Stomach (tissue), 4 donors: Measurements from ENCODE around the gene MGAT4B.

Source experiments
- POLR2A ChIP-seq, 4 donors: fragments of 450-650 bp; IDR thresholded peaks; one replicate each; pipeline ENCODE4 v1.6.1; 2016; ENCODE audit warnings: antibody characterized with exemption in 4 of 4, control low read depth in 2 of 4, mild to moderate bottlenecking in 1 of 4, moderate library complexity in 1 of 4
- TF ChIP-seq, protein P1 (sequence below), 7 experiments: fragments of 450-650 bp in 4 of 7; fragments of 200-600 bp in 3 of 7; sonication (generic) in 3 of 7; IDR thresholded peaks; one replicate each; pipeline ENCODE4 v1.5.1; 2016 to 2019; ENCODE audit warnings: antibody characterized with exemption in 7 of 7, control low read depth in 2 of 7, mild to moderate bottlenecking in 1 of 7

DNA sequence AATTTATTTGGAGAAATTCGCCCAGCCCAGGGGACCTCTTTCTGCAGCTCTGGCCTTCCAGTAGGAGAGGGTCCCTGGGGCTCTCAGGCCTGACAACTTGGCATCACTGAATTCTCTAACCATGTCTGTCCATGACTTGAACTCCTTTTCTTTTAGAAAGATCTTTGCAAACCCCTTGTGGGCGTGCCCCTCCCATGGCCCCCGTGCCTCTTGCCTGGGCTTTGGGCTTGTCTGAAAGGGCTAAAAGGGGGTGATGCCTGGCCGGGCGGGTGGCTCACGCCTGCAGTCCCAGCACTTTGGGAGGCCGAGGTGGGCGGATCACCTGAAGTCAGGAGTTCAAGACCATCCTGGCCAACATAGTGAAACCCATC lies 10.8 kb upstream of the MGAT4B start:
- TF ChIP-seq, protein P1, sequence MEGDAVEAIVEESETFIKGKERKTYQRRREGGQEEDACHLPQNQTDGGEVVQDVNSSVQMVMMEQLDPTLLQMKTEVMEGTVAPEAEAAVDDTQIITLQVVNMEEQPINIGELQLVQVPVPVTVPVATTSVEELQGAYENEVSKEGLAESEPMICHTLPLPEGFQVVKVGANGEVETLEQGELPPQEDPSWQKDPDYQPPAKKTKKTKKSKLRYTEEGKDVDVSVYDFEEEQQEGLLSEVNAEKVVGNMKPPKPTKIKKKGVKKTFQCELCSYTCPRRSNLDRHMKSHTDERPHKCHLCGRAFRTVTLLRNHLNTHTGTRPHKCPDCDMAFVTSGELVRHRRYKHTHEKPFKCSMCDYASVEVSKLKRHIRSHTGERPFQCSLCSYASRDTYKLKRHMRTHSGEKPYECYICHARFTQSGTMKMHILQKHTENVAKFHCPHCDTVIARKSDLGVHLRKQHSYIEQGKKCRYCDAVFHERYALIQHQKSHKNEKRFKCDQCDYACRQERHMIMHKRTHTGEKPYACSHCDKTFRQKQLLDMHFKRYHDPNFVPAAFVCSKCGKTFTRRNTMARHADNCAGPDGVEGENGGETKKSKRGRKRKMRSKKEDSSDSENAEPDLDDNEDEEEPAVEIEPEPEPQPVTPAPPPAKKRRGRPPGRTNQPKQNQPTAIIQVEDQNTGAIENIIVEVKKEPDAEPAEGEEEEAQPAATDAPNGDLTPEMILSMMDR (IDR thresholded peaks at IDR 0.05): no peak
- TF ChIP-seq POLR2A (IDR thresholded peaks at IDR 0.05): no peak
